HepG2 (cell line): ENCODE measurements around the gene UBE2G2. TPM values are rescaled to one million over a fixed set of nuclear protein-coding genes. Genes with fewer than 3 reads are reported as not detected.

Experiments used
- HDAC6 ChIP-seq: fragments of 200-600 bp; sonication (generic); IDR thresholded peaks from 2 replicates; pipeline ENCODE4 v1.7.0; 2017; ENCODE audit warnings: mild to moderate bottlenecking, antibody characterized with exemption, low read length, low read depth
- HOXA9 ChIP-seq: sonication (generic); formaldehyde crosslinking; IDR thresholded peaks from 2 replicates; pipeline ENCODE4 v1.8.1; 2022; ENCODE audit warnings: missing genetic modification reagents, mild to moderate bottlenecking, moderate library complexity, borderline replicate concordance
- MXD4 ChIP-seq: IDR thresholded peaks from 2 replicates; pipeline ENCODE4 v1.6.1; 2016; ENCODE audit warnings: mild to moderate bottlenecking, missing biosample characterization, missing genetic modification reagents
- PCBP2 ChIP-seq: fragments of 200-400 bp; formaldehyde crosslinking; optimal IDR thresholded peaks from 2 replicates; pipeline ENCODE3; 2018; ENCODE audit warnings: low read length, low read depth; ENCODE audit not compliant: poor library complexity, severe bottlenecking
- RXRA ChIP-seq: sonication (generic); formaldehyde crosslinking; IDR thresholded peaks from 2 replicates; pipeline ENCODE4 v1.5.1; 2020; ENCODE audit warnings: missing genetic modification reagents
- SMARCE1 ChIP-seq: fragments of 450-650 bp; IDR thresholded peaks from 2 replicates; pipeline ENCODE4 v1.6.1; 2017; ENCODE audit warnings: borderline replicate concordance
- SOX5 ChIP-seq: IDR thresholded peaks from 2 replicates; pipeline ENCODE4 v1.6.1; 2016; ENCODE audit warnings: borderline replicate concordance
- TCF7 ChIP-seq: sonication (generic); IDR thresholded peaks from 2 replicates; pipeline ENCODE4 v1.6.1; 2016; ENCODE audit warnings: antibody characterized with exemption, low read depth
- ZNF180 ChIP-seq: sonication (generic); formaldehyde crosslinking; IDR thresholded peaks from 2 replicates; pipeline ENCODE4 v1.4.0; 2020; ENCODE audit warnings: low read depth, missing genetic modification reagents, borderline replicate concordance
- ZNF563 ChIP-seq: sonication (generic); formaldehyde crosslinking; IDR thresholded peaks from 2 replicates; pipeline ENCODE4 v1.8.0; 2022; ENCODE audit warnings: mild to moderate bottlenecking, moderate library complexity, missing genetic modification reagents
- polyA plus RNA-seq, 8 experiments: library from polyadenylated mRNA; depleted of rRNA in 3 of 8; stranded (reverse) in 7 of 8; unstranded in 1 of 8; fragments of >200 nt; fragmentation: Illumina TruSeq in 4 of 8; extraction: Trizol in 4 of 8; gene quantifications; 2 replicates each; pipeline versions ENCODE4 v1.2.1 to v1.2.3, GENCODE V29; 2011 to 2016; ENCODE audit warnings: low read depth in 4 of 8, missing spikeins in 1 of 8, mixed read lengths in 1 of 8; ENCODE audit not compliant: insufficient read depth in 1 of 8
- total RNA-seq, 5 experiments: library from RNA; depleted of rRNA; stranded (reverse); fragments of >200 nt; fragmentation: Illumina TruSeq; extraction: Trizol; gene quantifications; 2 replicates each; pipeline ENCODE4 v1.2.3, GENCODE V29; 2016; ENCODE audit warnings: low read depth in 1 of 5
- TF ChIP-seq, protein P1 (sequence below): sonication (generic); formaldehyde crosslinking; IDR thresholded peaks from 2 replicates; pipeline ENCODE4 v1.4.0; 2020; ENCODE audit warnings: missing genetic modification reagents, borderline replicate concordance
- TF ChIP-seq, protein P2 (sequence below): sonication (generic); formaldehyde crosslinking; IDR thresholded peaks from 2 replicates; pipeline ENCODE4 v1.8.1; 2022; ENCODE audit warnings: mild to moderate bottlenecking, missing genetic modification reagents
- TF ChIP-seq, protein P3 (sequence below): sonication (generic); formaldehyde crosslinking; IDR thresholded peaks from 2 replicates; pipeline ENCODE4 v1.4.0; 2020; ENCODE audit warnings: mild to moderate bottlenecking, missing genetic modification reagents
- TF ChIP-seq, protein P4 (sequence below): sonication (generic); formaldehyde crosslinking; IDR thresholded peaks from 2 replicates; pipeline ENCODE4 v1.4.0; 2020; ENCODE audit warnings: missing genetic modification reagents
- TF ChIP-seq, protein P5 (sequence below), 2 experiments: IDR thresholded peaks; 2 replicates each; pipeline ENCODE4 v1.6.1; 2011 to 2012; ENCODE audit warnings: low read length in 2 of 2, borderline replicate concordance in 1 of 2, low read depth in 1 of 2, mild to moderate bottlenecking in 1 of 2, moderate library complexity in 1 of 2

Gene UBE2G2
- total and polyA plus RNA-seq, 2 of the 13 experiments (the other 11 are each of a cell fraction or from before 2014, with no cell fraction given) = 55.4 to 92.0 TPM

DNA sequence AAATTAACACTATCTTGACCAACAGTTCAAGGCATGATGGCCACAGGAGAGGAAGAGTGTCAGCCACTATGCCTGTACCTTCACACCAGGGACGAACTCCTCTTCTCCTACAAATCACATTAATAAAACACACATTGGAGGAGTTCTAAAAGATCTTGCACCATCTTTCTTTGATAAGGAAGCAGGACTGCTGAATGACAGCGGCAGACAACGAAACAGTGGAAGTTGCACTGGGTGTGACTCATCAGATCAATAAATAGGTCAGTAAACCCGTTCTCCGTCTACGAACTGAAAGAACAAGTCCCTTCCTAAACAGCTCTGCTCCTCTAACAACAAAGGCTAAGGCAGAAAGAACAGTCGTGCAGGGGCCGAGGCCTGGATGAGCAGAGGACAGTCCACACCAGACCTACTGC is 23.1 kb downstream of the UBE2G2 start (continued):
- TF ChIP-seq, protein P1, sequence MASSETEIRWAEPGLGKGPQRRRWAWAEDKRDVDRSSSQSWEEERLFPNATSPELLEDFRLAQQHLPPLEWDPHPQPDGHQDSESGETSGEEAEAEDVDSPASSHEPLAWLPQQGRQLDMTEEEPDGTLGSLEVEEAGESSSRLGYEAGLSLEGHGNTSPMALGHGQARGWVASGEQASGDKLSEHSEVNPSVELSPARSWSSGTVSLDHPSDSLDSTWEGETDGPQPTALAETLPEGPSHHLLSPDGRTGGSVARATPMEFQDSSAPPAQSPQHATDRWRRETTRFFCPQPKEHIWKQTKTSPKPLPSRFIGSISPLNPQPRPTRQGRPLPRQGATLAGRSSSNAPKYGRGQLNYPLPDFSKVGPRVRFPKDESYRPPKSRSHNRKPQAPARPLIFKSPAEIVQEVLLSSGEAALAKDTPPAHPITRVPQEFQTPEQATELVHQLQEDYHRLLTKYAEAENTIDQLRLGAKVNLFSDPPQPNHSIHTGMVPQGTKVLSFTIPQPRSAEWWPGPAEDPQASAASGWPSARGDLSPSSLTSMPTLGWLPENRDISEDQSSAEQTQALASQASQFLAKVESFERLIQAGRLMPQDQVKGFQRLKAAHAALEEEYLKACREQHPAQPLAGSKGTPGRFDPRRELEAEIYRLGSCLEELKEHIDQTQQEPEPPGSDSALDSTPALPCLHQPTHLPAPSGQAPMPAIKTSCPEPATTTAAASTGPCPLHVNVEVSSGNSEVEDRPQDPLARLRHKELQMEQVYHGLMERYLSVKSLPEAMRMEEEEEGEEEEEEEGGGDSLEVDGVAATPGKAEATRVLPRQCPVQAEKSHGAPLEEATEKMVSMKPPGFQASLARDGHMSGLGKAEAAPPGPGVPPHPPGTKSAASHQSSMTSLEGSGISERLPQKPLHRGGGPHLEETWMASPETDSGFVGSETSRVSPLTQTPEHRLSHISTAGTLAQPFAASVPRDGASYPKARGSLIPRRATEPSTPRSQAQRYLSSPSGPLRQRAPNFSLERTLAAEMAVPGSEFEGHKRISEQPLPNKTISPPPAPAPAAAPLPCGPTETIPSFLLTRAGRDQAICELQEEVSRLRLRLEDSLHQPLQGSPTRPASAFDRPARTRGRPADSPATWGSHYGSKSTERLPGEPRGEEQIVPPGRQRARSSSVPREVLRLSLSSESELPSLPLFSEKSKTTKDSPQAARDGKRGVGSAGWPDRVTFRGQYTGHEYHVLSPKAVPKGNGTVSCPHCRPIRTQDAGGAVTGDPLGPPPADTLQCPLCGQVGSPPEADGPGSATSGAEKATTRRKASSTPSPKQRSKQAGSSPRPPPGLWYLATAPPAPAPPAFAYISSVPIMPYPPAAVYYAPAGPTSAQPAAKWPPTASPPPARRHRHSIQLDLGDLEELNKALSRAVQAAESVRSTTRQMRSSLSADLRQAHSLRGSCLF (CRISPR knock-in tag) = no peak
- TF ChIP-seq MXD4 (CRISPR knock-in tag) (no peak), HDAC6 (no peak), RXRA (CRISPR knock-in tag) (peak; percentile 43; the same call in 1 of the 2 replicates), SOX5 (peak; percentile 68; the same call in 1 of the 2 replicates), PCBP2 (no peak), TCF7 (peak; percentile 30), HOXA9 (CRISPR knock-in tag) (no peak), ZNF180 (no peak), ZNF563 (CRISPR knock-in tag) (no peak), SMARCE1 (no peak)
- TF ChIP-seq, protein P2, sequence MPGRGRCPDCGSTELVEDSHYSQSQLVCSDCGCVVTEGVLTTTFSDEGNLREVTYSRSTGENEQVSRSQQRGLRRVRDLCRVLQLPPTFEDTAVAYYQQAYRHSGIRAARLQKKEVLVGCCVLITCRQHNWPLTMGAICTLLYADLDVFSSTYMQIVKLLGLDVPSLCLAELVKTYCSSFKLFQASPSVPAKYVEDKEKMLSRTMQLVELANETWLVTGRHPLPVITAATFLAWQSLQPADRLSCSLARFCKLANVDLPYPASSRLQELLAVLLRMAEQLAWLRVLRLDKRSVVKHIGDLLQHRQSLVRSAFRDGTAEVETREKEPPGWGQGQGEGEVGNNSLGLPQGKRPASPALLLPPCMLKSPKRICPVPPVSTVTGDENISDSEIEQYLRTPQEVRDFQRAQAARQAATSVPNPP (CRISPR knock-in tag) = no peak
- TF ChIP-seq, protein P3, sequence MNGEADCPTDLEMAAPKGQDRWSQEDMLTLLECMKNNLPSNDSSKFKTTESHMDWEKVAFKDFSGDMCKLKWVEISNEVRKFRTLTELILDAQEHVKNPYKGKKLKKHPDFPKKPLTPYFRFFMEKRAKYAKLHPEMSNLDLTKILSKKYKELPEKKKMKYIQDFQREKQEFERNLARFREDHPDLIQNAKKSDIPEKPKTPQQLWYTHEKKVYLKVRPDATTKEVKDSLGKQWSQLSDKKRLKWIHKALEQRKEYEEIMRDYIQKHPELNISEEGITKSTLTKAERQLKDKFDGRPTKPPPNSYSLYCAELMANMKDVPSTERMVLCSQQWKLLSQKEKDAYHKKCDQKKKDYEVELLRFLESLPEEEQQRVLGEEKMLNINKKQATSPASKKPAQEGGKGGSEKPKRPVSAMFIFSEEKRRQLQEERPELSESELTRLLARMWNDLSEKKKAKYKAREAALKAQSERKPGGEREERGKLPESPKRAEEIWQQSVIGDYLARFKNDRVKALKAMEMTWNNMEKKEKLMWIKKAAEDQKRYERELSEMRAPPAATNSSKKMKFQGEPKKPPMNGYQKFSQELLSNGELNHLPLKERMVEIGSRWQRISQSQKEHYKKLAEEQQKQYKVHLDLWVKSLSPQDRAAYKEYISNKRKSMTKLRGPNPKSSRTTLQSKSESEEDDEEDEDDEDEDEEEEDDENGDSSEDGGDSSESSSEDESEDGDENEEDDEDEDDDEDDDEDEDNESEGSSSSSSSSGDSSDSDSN (CRISPR knock-in tag) = no peak; the same call in 1 of the 2 replicates
- TF ChIP-seq, protein P4, sequence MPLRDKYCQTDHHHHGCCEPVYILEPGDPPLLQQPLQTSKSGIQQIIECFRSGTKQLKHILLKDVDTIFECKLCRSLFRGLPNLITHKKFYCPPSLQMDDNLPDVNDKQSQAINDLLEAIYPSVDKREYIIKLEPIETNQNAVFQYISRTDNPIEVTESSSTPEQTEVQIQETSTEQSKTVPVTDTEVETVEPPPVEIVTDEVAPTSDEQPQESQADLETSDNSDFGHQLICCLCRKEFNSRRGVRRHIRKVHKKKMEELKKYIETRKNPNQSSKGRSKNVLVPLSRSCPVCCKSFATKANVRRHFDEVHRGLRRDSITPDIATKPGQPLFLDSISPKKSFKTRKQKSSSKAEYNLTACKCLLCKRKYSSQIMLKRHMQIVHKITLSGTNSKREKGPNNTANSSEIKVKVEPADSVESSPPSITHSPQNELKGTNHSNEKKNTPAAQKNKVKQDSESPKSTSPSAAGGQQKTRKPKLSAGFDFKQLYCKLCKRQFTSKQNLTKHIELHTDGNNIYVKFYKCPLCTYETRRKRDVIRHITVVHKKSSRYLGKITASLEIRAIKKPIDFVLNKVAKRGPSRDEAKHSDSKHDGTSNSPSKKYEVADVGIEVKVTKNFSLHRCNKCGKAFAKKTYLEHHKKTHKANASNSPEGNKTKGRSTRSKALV (CRISPR knock-in tag) = no peak
- TF ChIP-seq, protein P5, sequence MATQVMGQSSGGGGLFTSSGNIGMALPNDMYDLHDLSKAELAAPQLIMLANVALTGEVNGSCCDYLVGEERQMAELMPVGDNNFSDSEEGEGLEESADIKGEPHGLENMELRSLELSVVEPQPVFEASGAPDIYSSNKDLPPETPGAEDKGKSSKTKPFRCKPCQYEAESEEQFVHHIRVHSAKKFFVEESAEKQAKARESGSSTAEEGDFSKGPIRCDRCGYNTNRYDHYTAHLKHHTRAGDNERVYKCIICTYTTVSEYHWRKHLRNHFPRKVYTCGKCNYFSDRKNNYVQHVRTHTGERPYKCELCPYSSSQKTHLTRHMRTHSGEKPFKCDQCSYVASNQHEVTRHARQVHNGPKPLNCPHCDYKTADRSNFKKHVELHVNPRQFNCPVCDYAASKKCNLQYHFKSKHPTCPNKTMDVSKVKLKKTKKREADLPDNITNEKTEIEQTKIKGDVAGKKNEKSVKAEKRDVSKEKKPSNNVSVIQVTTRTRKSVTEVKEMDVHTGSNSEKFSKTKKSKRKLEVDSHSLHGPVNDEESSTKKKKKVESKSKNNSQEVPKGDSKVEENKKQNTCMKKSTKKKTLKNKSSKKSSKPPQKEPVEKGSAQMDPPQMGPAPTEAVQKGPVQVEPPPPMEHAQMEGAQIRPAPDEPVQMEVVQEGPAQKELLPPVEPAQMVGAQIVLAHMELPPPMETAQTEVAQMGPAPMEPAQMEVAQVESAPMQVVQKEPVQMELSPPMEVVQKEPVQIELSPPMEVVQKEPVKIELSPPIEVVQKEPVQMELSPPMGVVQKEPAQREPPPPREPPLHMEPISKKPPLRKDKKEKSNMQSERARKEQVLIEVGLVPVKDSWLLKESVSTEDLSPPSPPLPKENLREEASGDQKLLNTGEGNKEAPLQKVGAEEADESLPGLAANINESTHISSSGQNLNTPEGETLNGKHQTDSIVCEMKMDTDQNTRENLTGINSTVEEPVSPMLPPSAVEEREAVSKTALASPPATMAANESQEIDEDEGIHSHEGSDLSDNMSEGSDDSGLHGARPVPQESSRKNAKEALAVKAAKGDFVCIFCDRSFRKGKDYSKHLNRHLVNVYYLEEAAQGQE (IDR thresholded peaks at IDR 0.05; ENCODE audit: borderline replicate concordance in 1 of 2, low read depth in 1 of 2, low read length in 2 of 2) = no peak
